GM19452 (cell line): ENCODE data around the gene CCDC70.

ENCODE experiments used
- ATAC-seq: cut with Tn5 transposase; IDR thresholded peaks from one replicate; pipeline ENCODE4 v1.9.1; 2021; ENCODE audit not compliant: unreplicated experiment

CCDC70 gene

GRCh38 chr13:51828730-51829567 is 32.8 kb upstream of the CCDC70 start:
- no peak for ATAC-seq

DNA sequence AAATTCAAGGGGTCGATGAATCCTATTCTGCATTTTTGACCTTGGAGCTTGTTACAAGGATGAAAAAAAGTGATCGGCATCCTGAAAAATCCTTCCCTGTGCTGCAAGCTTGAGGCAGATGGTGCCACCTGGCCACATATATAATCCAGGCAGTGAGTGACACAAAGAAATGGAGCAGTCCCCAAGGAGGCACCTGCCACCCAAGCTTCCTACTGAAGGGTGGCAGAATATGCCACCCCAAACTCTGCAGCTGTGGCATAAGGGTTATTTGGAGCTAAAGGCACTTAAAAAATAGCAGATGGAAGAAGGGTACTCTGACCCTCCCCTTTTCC is 32.2 kb upstream of the CCDC70 start:
- no peak for ATAC-seq

DNA sequence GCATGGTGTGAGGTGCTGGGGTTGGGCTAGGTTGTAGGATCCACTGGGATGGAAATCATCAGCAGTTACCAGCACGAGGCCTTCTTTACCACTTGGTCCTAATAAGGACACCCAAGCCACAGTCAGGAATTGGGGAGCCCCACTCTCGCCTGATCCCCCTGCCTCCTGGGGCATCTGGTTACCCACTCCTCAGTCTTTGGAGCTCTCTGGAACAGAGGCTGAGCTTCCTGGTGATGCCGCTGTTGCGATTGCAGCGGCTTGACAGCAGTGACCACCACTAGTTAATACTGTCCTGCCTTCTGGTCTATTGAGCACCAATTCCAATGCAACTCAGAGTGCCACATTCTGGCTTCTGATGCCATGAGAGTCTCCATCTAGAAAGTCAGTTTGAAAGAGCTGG is 30.2 kb upstream of the CCDC70 start:
- no peak for ATAC-seq

DNA sequence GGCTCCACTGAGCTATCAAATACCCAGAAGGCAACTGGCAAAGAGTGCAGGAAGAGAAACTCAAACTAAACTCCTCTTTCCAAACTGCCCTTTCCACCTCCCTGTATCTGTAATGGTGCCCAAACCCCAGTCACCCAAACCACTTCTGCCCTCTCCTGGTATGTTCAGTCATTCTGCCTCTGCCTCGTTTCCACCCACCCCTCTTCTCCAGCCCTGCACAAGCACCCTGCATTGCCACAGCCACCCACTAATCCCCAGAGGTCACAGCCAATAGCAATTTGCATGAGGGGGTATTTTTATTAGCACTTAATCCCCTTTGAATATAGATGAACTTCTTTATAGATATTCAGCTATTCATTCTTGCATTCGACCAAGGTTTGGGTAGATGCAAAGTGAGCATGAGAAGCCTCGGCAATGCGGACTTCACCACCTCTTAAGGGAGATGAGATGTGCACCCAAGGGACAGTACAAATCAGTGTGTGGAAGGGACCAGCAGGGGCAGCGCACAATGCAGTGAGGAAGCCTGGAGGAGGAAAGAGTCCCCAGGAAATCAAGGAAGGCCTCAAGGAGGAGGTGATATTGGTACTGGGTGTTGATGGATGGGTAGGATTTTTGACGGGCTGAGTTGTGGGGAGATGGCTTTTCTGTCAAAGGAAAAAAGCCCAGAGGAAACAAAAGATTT is 29.2 kb upstream of the CCDC70 start:
- ATAC-seq = peak; percentile 80

DNA sequence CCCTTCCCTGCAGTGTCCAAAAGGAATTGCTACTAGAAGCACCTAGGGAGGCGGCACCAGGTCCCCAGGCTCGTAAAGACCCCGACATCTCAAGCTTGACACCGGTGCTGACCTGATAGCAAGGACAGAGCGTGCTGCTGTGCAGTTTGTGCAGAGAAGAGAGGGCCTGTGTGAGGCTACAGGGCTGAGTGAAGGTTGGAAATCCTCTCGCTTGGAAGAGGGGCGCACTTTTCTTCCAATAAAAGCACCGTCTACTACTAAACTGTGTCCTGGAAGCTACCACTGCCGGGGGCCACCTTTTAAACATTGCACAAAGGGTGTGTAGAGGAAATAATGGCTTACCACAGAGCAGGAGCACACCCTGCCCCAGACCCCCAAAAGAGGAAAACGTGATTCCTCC is 27.8 kb upstream of the CCDC70 start:
- ATAC-seq = no peak

DNA sequence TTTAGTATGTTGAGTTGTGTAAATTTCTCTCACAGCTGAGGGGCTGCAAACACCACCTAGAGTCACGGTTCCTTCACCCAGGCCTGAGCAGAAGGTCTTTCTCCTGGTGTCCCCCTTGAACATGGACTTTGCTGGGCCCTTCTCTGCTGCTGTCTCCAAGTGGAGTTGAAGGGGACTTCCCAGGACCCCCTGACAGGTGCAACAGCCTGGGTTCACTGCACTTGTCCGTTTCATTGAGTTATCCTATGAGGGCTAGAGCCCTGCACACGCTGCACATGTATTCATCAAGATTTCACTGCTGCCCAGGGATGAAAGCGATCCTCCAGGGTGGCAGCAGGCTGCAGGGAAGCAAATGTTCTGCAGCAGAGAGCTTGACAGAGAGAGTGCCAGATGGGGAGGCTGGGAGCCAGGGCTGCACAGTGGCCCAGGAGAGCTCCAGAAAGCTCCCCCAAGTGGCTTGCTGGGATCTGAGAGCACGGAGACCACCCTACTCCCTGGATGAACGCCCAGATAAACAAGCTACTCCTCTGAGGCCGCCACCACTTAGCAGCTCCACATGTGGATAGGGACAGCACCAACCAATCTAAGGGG is 27.1 kb upstream of the CCDC70 start:
- ATAC-seq = no peak

DNA sequence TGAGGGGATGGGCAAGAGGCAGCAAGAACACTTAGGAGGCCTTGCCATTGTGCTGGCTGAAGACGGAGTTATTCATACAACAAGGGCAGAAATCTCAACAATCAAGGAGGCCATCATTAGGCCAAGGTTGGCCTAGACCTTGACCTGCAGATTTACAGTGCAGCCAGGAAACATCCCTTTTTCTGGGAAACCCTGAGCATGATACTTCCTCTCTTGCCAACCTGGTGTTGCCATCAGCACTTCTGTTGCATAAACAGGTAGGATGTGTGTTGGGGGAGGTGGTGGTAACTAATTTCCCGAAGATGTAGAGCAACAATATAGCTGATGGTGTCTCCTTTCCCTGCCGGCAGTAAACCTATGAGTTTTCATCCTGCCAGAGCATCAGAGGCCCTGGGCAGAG is 24.8 kb upstream of the CCDC70 start:
- no peak for ATAC-seq

- ATAC-seq = no peak
Measured at GRCh38 chr13:51838240-51838846, 23.4 kb upstream of the CCDC70 start.

GRCh38 chr13:51839711-51840540 is 21.8 kb upstream of the CCDC70 start:
- ATAC-seq = no peak

DNA sequence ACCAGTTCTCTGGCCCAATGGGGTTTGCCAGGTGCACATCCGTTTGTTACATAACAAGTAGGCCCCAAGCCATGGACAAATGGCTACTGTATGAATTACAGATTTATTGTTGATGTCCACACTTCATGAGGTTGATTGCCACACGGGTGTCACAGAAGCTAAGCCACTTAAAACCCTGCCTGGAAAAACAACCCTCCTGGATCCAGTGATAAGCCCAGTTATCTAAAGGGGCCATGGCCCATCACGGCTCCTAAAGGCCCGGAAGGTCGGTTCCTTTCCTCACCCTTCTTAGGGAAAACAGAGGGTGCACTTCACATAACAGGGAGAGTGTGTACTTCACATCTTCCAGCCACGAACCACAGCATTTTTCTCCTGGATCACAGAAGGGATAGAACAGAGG is 20.9 kb upstream of the CCDC70 start:
- no peak for ATAC-seq

GRCh38 chr13:51841732-51842131 is 20.0 kb upstream of the CCDC70 start:
- ATAC-seq = no peak

GRCh38 chr13:51843529-51843928 is 18.2 kb upstream of the CCDC70 start:
- no peak for ATAC-seq

DNA sequence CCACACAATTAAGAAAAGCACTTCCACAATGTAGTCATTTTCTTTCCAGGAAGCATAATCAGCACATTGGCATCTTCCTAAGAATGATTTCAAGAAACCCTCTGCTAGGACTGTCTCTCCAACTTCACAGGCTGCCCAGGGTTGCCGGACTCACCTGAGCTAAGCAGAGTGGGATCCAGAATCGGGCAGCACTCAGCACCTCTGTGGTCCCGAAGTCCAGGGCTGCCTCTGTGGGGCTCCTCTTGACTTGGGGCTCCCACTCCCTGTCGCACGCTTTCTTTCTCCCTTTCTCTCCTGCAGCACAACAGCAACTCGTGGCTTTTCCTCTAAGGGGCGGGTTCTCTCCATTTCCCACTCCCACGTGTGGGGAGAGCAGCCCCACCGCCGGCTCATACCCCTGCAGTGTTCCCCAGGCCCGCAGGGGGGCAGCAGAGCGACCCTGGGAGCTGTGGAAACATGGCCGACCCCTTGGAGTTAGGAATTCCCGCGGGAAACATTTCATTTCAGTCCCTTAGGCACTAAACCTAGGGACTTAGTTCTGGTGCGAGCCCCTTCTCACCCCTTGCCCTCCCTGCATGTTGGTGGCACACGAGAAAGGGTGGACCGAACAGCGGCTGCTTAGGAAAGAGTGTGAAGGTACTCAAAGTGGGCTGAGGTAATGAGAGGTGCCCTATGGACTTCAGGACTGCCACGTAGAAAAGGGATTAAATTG is 16.8 kb upstream of the CCDC70 start, which contains the start of gene TMEM272:
Gene TMEM272 (minus strand): TSS at position 316 of the 712 bp plus-strand sequence. CDS start 6,647 bp downstream, outside the sequence.
- no peak for ATAC-seq

GRCh38 chr13:51845574-51846318 is 16.0 kb upstream of the CCDC70 start:
- ATAC-seq = no peak

DNA sequence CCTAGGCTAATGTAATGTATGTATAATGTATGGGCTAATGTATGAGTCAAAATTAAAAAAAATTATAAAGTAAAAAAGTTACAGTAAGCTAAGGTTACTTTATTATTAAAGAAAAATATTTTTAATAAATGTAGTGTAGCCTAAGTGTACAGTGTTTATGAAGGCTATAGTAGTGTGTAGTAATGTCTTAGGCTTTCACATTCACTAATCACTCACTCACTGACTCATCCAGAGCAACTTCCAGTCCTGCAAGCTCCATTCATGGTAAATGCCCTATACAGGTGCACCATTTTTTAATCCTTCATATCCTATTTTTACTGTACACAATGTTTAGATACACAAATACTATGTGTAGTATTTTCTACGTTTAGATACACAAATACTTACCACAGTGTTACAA is 15.0 kb upstream of the CCDC70 start:
- ATAC-seq = no peak

- ATAC-seq = no peak
Measured at GRCh38 chr13:51848674-51849073, 13.1 kb upstream of the CCDC70 start.

DNA sequence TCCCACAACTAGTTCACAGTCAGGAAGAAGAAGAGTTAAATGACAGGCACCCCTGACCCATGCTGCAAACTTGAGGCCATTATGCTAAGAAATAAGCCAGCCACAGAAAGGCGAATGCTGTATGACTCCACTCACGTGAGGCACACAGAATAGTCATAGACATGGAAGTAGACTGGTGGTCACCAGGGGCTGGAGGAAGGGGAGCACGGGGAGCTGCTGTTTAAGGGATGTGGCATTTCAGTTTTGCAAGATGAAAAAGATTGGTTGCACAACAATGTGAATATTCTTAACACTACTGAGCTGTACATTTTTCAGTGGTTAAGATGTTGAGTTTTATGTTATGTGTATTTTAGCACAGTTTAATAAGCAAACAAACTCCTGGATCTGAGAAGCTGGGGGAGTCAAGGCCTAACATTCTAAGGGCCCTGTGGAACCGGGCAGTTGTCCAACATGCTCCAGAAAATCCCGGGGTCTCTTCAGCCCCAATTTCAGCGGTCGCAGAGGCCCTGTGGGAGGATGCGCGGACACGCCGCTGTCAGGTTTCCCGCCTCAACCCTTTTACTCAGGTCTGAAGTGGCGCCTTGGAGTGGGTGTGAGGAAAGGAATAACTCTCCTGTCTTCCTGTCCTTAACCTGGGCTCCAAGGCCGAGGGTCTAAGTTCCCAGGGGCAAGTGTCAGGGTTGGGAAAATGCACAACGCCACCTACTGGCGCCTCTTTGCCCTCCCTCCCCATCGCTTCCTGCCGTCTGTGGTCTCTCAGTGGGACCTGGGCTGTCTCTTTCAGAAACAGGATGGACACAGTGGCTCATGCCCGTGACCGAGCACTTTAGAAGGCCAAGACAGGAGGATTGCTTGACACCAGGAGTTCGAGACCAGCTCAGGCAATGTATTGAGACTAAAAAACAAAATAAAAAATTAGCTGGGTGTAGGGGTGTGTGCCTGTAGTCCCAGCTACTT is 12.3 kb upstream of the CCDC70 start:
- no peak for ATAC-seq

- ATAC-seq = no peak
Measured at GRCh38 chr13:51856027-51856736, 5.6 kb upstream of the CCDC70 start.
